CD4-positive, alpha-beta T cell treated with Interleukin-15 for 1 hour (primary cell): Measurements from ENCODE around the gene NIN.

Source experiments
- DNase-seq: peaks from one replicate; pipeline ENCODE4 v3.0.0-alpha.2; 2020

The NIN gene

DNA sequence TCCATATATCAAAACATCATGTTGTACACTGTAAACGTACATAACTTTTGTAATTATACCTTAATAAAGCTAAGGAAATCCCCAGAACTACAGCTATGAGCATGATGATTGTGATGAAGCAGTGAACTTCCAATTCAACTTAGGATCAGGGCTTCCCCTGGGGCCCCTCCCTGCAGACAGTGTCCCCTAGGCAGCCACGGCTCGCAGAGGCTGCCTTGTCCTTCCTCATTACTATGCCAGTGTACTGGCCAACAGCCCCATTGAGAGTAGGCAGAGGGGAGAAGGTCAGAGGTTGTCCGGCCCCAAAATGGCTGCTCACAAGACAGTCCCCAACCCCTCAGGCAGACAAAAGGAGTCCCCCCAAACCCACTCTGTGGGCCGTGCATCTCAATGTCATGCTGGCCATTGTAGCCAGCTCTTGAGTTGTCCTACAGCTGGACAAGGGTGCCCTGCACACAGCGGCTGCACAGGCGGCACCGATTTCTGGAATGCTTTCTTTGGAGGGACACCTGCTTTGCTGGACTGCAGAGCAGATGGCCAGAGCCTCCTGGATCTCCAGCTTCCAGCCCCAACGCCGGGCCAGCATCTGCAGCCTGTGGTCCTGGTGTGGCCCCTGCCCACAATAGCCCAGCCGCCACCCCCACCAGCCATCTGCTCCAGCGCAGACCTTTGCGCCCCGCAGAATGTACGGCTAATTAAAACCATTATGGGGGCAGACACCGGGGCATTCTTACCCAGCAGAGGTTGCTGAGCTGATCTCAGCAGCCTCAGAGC is 46.1 kb downstream of the NIN start:
- DNase-seq = no peak

DNA sequence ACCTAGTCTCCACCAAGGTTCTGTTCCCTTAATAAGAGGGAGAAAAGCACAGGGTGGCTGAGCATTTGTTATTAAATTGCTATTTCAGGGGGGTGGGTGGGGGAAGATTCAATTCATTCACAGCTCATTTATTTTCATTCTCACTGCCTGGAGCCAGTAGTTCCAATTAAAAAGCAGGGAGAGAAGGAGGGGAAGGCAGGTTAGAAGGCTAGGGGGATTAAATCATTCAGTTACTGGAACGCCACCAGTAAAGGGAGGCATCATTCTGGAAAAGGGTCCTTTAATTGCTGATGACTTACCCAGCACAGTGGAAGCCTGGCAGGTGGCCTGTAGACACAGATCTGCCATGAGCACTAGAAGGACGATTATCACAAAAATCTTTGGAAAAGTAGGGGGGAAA is 47.4 kb downstream of the NIN start:
- DNase-seq = no peak

DNA sequence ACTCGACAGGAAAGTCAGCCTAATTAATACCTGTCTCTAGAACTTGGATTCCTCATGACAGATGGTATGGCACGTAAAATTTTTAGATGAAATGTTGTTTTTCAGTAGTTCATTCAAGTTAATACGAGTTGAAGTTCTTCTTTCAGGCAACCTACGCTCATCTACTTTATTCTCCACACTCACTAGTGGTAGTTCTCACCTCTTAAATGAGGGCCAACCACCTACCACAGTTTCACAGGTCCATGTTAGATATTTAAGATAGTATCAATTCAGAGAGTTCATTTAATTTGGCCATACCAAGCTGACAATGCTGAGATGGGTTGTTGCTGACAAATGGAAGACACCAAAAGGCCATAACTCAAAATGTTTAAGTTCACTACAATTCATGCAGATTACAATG is 50.6 kb downstream of the NIN start:
- no peak for DNase-seq

DNA sequence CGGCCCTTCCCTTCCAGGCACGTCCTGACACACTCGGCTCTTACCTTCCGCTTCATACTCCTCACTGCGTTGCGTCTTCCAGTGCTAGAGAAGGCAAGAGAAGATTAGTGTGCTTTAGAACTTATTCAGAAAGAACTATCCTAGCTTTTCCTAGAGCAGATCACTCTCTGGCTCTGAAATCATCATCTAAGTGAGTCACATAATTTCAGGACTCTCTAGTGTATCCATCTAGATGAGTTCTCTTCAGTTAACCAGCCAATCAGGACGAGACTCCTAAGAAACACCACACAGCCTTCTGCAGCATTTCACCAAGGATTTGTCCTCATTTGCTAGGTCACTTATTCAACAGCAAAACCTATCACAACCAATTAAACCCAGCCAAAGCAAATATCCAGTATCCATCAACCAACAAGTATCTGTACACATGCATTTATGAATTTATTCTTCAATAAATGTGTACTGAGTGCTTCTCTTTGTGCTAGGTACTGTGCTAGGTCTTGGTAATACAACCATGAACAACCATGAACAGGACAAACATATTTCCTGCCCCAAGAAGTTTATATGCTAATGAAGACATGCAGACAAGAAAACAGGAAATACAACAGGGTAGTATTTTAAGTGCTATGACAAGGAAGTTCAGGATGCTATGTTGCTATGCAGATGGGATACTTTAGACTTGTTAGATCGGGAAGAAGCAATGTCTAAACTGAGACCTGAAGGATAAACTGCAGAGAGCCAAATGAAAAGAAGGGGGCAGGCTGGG is 52.1 kb downstream of the NIN start:
- no peak for DNase-seq

DNA sequence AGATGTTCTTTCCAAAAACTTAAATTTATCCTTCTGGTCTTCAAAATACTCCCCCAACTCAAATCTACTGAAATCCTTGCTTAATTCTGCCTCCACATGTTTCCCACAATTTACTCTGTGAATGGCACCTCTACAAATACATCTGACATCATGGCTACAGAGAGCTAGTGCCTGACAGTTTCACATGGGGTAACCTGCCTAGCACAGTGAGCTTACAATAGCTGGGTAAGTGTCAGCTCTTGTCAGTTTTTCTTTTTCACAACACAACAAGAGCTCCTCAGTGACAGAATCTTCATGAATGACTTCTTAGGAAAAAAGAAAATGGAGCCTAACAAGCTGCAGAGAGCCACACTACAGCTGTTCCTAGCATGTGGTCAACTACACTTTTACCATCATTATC is 54.4 kb downstream of the NIN start:
- no peak for DNase-seq

DNA sequence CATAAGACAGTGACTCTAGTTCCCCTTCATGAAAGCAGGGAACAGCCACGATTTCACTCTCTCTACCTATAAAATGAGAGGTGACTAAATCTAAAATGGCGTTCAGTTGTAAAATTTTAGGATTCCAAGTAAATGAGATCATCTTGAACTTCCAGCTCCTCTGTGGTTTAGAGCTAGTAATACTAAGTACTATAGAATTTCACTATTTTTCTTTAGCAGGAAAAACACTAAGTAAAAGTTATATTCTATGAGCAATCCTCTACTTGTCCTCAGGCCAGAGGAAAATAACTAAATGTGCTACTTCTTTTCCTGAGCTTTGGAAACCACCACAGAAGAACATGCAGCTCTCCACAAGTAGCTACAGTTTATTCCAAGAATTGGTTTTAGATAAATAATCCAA is 55.6 kb downstream of the NIN start:
- no peak for DNase-seq

DNA sequence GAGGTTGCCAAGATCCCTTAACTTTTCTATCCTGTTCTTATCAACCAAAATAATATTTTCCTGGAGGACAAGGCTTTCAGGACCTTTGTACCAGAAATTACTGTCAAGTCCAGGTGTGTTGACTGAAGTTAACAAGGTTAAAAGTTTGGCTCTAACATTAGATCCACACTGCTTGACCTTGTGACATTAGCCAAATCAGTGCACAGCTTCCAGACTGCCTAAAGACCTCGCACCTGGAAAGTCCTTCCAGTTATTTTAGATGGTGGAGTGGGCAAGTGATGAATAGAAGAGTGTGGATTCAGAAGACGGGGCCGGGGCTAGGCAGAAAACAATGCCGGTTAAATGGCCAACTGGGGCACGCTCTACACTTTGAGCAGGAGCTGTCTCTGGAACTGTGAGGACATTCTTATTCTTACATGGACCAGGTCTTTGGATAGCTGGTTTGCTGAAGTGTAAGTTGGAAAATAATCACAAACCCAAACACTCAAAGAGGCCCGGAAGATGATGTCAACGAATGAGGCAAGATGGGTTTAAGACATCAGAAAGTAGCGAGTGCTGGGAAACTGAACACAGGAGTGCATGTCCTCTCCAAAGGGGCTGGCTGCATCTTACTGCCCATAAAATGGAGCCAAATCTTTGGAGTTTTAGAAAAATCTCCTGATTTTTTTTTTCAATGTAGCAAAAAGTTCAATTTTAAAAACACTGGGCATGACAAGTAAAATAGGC is 56.3 kb downstream of the NIN start:
- no peak for DNase-seq

DNA sequence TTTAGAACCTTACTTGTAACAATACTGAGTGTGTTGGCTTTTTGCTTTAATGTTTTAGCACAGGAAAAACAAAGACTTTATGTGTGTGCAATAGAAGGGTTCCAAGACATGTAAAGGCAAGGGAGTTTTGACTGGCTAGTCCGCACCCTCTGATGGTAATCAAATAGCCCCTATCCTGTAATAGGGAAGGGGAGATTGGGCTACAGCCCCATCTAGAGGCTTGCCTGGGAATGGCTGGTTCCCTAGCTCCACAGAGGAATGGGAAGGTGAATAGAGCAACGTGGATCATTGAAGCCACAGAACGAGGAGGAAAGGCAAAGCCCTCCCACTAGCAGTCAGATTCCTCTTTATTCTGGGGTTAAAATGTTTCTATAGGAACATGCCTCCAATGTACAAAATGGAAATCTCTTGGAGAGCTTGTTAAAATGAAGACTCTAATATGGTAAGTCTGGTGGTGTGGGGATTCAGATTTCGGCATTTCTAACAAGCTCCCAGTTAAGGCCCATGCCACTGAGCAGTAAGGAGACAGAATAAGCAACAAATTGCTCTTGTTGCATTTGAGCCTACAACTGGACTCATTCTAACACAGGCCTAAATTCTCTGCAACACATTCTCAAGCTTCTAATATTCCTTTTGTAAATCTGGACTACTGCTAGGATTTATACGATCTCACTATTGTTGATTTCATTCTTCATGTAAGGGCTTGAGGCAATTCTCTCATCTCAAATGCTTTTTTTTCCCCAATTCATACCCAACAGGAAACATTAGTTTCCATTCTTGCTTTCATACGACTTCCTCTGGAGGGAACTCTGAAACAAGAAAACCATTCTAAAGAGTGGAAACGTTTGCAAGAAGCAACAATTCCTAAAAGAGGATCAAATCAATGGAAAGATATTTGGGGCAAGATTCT is 57.1 kb downstream of the NIN start:
- DNase-seq = no peak

DNA sequence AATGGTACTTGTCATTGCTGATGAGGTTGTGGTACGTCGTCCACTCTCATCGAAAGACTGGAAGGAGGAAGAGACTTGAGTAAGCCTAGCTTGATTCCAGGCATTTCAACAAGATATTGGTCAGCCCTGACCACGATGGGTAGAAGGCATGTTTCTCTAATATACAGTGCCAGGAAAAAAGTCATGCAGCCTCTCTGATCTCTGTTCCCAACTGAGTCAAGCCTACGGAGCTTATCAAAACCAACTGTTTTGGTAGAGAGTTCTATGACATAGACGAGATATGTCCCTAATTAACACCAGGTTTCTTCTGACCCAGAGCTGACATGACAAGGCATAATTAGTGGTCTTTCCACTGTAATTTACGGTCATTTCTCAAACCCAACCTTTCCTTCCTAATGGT is 58.5 kb downstream of the NIN start:
- DNase-seq = no peak

DNA sequence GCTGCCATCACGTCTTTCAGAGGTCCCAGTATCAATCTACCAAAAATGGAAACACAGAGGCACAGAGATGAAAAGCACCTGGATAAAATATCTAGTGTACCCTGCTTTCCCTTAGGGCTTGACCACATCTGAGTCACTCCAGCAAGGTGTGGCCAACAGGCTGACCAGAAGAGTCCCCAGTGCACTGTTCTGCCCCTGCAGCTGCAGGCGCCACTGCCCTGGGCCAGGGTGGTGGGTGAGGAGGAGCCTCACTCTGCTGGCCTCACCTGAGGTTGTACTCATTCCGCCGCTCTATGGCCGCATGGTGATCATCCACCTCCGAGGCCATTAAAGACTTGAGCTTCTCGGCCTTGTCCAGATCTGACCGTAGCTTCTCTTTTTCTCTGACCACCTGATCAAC is 60.4 kb downstream of the NIN start:
- DNase-seq = no peak

DNA sequence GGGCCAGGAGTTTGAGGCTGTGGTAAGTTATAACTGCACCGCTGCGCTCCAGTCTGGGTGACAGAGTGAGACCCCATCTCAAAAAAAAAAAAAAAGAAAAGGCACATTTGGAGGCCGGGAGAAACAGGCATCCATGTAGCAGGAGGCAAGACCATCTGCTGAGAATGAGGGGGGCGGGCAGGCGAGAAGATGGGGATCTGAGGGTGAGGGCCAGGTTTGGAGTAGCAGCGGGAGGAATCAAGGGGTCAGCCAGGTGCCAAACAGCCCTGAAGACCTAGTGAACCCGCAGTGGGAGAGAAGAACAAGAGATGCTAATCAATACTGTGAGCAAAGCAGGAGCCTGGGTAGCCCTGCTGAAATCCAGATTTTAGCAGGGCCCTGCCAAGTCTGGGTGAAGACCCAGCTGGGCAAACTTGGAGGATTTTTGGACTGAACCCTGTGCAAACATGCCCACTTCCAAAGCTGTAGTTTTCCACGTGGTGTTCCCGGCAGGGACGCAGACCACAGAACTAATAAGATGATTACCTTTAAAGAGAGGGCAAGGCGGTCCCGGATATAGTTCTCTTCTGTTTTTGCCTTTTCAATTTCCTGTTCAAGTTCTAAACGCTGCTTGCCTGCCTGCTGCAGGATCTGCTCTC is 61.0 kb downstream of the NIN start:
- DNase-seq = no peak

DNA sequence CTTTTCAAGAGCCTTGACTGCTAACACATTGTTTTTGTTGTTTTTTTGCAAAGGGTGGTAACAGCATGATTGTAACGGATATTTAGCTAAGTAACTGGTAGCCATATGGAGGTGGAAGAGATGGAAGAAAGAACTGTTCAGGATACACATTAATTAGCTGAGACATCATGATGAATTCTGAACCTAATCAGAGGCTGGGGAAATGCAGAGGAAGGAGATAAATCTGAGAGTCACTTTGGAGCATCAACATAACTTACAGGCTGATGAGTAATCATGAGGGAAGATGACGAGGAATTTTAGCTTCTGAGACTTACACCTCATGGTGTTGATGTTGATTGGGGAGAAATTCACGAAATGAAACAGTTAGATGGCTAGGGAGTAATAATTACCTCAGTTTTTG is 62.3 kb downstream of the NIN start:
- no peak for DNase-seq

DNA sequence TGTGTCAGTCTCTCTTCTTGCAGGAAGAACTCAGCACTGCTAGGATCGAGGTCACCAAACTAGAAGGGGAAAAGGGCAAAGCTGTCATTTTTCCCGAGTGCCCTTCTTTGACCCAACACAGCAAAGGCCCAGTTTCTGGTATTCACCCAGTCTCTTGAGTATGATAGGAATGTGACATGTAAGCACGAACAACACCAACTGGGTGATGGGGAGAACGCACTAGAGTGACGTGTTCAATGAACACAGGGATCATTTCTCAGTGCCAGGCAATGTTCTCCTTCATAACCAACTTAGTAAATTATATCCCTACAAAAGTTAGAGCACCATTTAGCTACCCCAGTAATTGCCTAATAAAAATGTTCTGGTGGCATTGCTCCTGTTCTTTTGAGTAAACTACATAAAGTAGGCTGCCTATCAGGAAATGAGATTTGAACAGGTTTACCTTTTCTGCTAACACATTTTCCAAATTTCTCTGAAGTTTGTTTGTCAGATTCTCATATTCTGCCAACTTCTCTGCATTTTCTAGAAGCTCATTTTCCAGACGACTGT is 64.5 kb downstream of the NIN start:
- DNase-seq = no peak

DNA sequence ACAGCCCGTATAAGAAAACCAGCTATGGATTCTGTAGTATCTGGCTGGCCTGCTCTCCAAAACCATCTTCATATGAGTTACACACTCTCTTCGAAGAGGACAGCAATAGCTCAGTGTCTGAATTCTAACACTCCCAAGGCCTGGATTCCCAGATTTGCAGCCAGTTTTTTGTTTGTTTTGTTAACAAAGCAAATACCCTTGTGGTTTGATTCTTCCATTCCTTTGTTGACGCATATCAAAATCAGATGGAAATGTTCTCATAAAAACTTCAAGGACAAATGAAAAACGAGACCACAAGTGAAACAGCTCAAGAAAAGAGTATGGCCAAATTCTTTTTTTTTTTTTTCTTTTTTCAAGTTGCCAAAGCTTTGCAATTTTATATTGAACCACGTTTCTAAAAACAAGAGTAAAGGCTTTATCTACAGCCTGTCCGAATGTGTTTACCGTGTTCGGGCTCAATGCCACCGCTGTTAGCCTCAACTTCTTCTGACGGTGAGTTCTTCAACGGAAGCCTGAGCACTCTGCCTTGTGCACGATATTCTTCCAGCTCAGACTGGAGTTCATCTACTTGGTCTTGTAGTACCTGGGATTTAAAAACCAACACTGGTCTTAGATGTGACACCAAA is 67.5 kb downstream of the NIN start:
- DNase-seq = no peak

DNA sequence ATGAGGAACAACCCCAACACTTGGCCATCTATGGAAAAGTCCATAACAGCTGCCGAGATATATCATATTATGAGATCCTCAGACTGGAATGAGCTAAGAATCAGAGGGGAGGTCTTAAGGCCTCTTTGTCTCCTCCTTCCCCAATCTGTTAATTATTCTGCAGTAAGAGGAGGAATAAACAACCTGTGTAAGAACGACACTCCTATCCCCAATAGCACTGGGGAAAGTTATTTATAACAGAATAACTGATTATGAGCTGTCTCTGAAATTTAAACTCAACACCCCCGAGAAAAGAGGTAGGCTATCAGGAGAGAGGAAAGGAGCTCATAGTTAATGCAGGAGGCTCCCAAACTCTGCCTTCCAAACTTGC is 68.0 kb downstream of the NIN start:
- DNase-seq = no peak

DNA sequence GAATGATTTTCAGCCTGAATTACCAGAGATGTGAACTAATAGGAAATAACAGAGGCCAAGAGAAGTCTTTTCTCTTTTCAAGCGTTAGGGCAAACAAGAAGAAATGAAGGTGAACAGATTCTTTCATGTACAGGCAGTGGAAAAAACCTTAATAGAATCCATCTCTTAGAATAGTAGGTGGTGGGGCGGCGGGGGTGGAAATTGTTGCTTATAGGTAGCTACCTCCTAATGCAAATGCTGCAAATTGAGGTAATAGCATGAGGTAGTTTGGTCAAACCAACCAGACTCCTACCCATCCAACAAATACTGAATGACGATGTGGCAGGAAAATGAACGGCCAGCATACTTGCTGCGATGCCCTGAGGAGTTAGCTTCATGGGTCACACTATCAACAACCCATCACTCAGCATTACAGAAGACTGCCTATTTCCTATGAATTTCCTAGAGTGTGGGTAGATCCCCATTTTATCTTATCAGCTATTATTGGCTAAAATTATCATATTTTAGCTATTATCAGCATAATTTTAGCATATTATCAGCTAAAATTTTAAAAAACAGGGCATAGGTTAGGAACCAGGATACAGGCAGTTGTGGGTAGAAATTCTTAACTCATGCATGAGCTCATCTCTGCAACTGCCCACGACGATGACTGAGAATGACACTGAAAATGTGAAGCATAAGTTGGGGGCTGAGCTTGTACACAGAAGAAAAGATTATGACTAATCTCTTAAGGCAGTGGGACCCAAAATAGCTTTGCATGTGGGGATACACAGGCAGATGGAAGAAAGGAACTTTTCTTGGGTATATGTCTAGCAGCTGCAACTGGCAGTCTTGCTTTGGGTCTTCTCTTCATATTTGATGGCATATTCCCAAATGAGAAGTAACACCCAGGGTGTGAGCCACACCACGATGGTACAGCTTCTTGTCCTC is 68.7 kb downstream of the NIN start:
- DNase-seq = no peak

DNA sequence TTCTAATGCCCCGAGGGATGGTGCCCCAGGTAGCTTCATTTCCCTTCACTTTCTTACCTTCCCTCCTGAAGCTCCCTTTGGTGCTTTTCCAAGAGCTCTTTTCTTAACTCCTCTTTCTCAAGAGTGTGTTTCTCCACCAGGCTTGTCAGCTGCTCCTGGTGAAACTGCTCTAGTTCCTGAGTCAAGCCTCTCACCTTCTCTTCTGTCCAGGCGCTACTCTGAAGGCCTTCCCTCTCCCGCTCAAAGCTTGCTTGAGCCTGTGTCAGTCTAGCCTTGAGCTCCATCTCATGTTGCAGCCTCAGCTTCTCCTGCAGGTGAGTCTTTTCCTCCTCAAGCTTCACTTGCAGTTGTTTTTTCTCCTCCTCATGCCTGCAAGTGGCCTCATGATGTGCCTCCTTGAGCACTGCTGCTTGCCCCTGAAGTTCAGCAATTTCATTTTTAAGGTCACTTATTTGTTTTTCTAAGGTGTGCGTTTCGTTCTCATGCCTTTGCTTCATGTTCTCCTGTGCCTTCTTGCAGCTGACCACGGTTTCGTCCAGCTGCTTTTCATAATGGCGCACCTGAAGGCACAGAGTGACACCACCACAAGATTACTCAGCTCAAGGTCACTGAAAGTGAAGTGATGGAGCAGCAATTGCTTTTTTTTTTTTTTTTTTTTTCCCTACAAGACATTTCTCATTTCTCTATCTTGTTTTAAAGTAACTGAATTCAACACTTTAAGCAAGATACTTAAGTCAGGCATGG is 71.0 kb downstream of the NIN start:
- no peak for DNase-seq

DNA sequence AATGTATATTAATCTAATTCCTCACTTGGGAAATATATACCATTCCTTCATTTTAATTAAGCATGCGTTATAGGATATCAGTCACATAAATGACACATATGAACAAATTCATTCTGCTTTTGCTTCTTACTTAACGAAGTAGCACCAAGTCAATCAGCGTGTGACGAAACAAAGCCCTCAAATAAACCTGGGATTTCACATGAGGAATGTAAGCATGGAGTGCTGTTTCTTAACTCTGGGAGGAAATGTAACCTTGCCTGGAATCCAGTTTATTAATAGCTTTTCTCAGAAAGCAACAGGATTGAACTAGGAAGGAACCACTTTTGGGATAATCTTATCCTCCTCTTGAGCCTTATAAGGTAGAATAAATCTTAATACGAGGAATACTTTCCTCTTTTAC is 72.0 kb downstream of the NIN start:
- no peak for DNase-seq

DNA sequence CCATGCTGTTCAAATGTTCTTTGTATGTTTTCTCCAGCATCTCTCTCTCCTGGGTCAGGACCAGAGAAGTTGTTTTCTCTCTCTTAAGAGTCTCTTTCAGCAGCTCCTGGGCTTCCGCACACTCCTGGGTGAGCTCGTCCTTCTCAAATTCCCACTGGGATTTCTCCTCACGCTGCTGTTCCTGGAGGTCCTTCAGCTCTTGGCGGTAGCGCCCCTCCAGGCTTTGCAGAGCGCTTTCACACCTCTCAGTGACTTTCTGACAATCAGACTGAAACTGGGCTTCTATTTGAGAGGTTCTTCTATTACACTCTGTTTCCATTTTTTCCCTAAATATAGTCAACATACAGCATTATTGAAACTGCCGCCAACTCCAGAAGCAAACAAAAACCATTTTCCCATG is 72.7 kb downstream of the NIN start:
- no peak for DNase-seq

DNA sequence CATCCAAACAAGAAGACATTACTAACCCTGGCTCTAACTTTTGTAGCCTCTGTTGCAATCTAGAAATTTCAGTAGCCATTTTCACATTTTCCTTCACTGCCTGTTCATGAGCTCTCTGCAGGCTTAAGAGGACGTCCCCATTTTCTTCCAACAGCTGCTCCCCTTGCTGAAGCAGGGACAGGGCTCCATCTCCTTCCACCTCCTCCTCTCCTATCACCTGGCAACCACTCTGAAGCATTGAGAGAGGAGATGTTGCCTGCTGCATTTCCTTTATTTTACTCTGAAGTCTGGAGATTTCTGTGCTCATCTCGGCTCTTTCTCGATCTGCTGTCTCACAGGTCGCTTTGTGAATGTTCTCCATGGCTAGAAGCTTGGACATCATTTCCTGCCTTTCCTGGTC is 73.3 kb downstream of the NIN start:
- no peak for DNase-seq
